Adrenal gland (tissue), 12 donors: ENCODE results near the gene TM4SF4. TPM values are rescaled to one million over a fixed set of nuclear protein-coding genes. Genes with fewer than 3 reads are reported as not detected.
"Not testable (repeated sequence)": the region's sequence is repeated elsewhere in the genome, so short reads cannot be mapped to it uniquely, and the experiment has no call there.

ENCODE experiments used
- DNase-seq, 7 donors: peaks; one replicate each; pipeline ENCODE4 v3.0.0-alpha.2; 2019 to 2020
- H3K27ac ChIP-seq, 5 donors: fragments of 200-600 bp; sonication (generic) in 4 of 5; 1 replicate in 3 of 5; 2 replicates in 2 of 5; pipeline versions ENCODE4 v1.5.1 to v1.8.0; 2016 to 2020; ENCODE audit warnings: mild to moderate bottlenecking in 1 of 5
- H3K27me3 ChIP-seq: fragments of 200-600 bp; 2 replicates; pipeline ENCODE4 v1.8.0; 2021
- H3K36me3 ChIP-seq, 2 donors: fragments of 200-600 bp; replicated peaks in 1 of 2; 1 replicate in 1 of 2; 2 replicates in 1 of 2; pipeline versions ENCODE4 v1.5.1 to v1.8.0; 2018 to 2022
- H3K4me1 ChIP-seq, 2 donors: fragments of 200-600 bp; replicated peaks in 1 of 2; 1 replicate in 1 of 2; 2 replicates in 1 of 2; pipeline versions ENCODE4 v1.5.1 to v1.8.0; 2018 to 2021
- H3K4me3 ChIP-seq, 4 donors: fragments of 200-600 bp; sonication (generic) in 3 of 4; one replicate each; pipeline ENCODE4 v1.5.1; 2016 to 2018
- H3K9me3 ChIP-seq, 3 donors: fragments of 200-600 bp; sonication (generic) in 1 of 3; replicated peaks in 1 of 3; 1 replicate in 2 of 3; 2 replicates in 1 of 3; pipeline versions ENCODE4 v1.5.1 to v1.8.0; 2016 to 2021
- POLR2A ChIP-seq, 2 donors: fragments of 450-650 bp; IDR thresholded peaks; one replicate each; pipeline ENCODE4 v1.6.1; 2017; ENCODE audit warnings: antibody characterized with exemption in 2 of 2, mild to moderate bottlenecking in 2 of 2, moderate library complexity in 1 of 2
- WGBS, 4 donors: extraction: QIAGEN DNeasy Blood & Tissue Kit in 2 of 4; methylation state at CpG; one replicate each; pipeline versions ENCODE4 v1.1.5 to v1.1.7; 2013 to 2017; 5-methylcytosine and 5-hydroxymethylcytosine counted together
- intact Hi-C, 2 donors: fragments of 100-400 bp; cut with DNase I; formaldehyde crosslinking; loops; one replicate each; pipeline versions ENCODE4 v1.14.1 to v1.15.0; 2022 to 2023
- polyA plus RNA-seq, 3 donors: library from polyadenylated mRNA; stranded (reverse); fragments of 200-250 nt in 2 of 3; fragments of 350-450 nt in 1 of 3; fragmentation: Illumina TruSeq in 1 of 3; extraction: RNeasy Lipid Tissue Mini Kit (QIAGEN cat#74804) in 1 of 3; gene quantifications; one replicate each; pipeline ENCODE4 v1.2.3, GENCODE V29; 2013 to 2014
- total RNA-seq, 9 donors: library from RNA; depleted of rRNA in 4 of 9; stranded (reverse); fragments of >200 nt in 4 of 9; fragments of 120-200 nt in 1 of 9; fragmentation: NEBNext Ultra II Directional in 1 of 9; extraction: Animal tissue kit (Norgen Biotek cat#: 25700) in 1 of 9; gene quantifications; one replicate each; pipeline versions ENCODE4 v1.1.0 to v1.2.4, GENCODE V29; 2013 to 2023
- TF ChIP-seq, protein P1 (sequence below), 6 experiments: fragments of 450-650 bp in 4 of 6; fragments of 200-600 bp in 2 of 6; sonication (generic) in 1 of 6; IDR thresholded peaks; 1 replicate in 5 of 6; 2 replicates in 1 of 6; pipeline versions ENCODE4 v1.5.1 to v1.8.0; 2016 to 2021; ENCODE audit warnings: antibody characterized with exemption in 6 of 6, mild to moderate bottlenecking in 2 of 6, moderate library complexity in 1 of 6
- donor health status: healthy with polysubstance abuse.
- donor health status: Bipolar disorder and iron deficiency.
- donor health status: DM: yes; HTN: yes; CAD: no.
- donor health status: DM: no; HTN: no; CAD: no.
- donor health status: DM: no; HTN: no; CAD: no.
- donor health status: DM: yes; HTN: yes; CAD: no.

TM4SF4 gene
- total and polyA plus RNA-seq, 12 donors, result 0.08 to 2.2 (median 0.96) TPM; not detected in 3

DNA sequence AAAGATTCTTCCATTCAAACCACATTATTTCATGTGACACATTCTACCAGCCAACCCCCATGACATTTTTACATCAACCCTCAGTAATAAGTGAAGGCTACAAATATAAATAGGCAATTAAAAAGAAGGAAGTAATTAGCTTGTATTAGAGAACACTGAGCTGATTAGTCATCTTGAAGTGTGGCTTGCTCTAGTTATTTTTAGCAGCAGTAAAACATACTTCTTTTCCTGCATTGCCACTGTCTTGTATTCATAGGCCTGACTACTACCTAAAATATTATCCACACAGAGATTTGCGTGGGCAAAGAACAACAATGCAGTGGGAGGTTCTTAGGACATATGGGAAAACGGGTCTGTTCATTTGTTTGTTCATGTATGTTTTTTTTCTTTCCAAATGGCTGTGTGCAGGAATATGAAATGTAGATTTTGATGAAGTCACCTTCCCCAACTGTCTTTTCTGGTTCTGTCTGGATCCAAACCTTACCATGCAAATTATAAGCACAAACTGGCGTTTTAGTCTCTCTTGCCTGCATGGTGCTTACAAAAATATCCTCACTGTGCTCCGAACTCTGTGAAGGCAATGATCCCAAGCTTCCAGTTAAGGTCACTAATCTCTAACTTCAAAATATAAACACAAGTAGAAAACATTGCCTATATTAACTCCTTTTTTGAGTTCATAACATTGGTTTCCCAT lies 31.5 kb upstream of the TM4SF4 start:
- Histone ChIP-seq H3K4me1 (peaks cover 0 to 8% of the 10 kb centered on the region in 2 donors), H3K27ac (no peak overlapping the region), H3K9me3 (no peaks in the 10 kb centered on the region), H3K27me3 (no peaks in the 10 kb centered on the region), H3K4me3 (no peak overlapping the region), H3K36me3 (no peaks in the 10 kb centered on the region)
- 51 to 57% (median 54%) methylated on average over 4 of the region's 4 CpGs for WGBS, 4 donors
- TF ChIP-seq, protein P1, sequence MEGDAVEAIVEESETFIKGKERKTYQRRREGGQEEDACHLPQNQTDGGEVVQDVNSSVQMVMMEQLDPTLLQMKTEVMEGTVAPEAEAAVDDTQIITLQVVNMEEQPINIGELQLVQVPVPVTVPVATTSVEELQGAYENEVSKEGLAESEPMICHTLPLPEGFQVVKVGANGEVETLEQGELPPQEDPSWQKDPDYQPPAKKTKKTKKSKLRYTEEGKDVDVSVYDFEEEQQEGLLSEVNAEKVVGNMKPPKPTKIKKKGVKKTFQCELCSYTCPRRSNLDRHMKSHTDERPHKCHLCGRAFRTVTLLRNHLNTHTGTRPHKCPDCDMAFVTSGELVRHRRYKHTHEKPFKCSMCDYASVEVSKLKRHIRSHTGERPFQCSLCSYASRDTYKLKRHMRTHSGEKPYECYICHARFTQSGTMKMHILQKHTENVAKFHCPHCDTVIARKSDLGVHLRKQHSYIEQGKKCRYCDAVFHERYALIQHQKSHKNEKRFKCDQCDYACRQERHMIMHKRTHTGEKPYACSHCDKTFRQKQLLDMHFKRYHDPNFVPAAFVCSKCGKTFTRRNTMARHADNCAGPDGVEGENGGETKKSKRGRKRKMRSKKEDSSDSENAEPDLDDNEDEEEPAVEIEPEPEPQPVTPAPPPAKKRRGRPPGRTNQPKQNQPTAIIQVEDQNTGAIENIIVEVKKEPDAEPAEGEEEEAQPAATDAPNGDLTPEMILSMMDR (IDR thresholded peaks at IDR 0.05), result no peak
- no peak for TF ChIP-seq POLR2A (IDR thresholded peaks at IDR 0.05)
- no peak for DNase-seq
- intact Hi-C loops, result no loop called here

DNA sequence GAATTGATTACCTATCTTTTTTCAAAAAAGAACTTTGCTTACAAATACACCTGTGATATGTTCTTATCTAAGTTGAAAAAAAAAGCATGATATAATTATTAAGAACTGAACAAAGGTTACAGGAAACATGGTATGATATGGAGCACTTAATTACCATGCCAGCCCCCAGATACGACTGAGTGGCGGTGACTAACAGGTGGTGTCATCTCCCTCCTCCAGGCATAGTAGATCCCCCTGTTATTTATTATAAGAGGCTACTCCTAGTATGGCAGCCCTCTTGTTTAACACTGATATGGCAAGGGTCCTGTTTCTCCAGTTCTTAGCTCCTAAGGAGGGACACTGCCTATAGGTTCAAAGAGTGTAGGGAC lies 31.0 kb upstream of the TM4SF4 start:
- Histone ChIP-seq H3K4me1 (peaks cover 0 to 11% of the 10 kb centered on the region in 2 donors), H3K27me3 (no peaks in the 10 kb centered on the region), H3K27ac (no peak overlapping the region), H3K9me3 (no peaks in the 10 kb centered on the region), H3K36me3 (no peaks in the 10 kb centered on the region), H3K4me3 (no peak overlapping the region)
- no peak for DNase-seq
- WGBS, 4 donors, result 82 to 97% (median 91%) methylated on average over 2 of the region's 2 CpGs
- no peak for TF ChIP-seq POLR2A (IDR thresholded peaks at IDR 0.05)
- TF ChIP-seq, protein P1 (IDR thresholded peaks at IDR 0.05), result no peak
- intact Hi-C loops, result no loop called here

DNA sequence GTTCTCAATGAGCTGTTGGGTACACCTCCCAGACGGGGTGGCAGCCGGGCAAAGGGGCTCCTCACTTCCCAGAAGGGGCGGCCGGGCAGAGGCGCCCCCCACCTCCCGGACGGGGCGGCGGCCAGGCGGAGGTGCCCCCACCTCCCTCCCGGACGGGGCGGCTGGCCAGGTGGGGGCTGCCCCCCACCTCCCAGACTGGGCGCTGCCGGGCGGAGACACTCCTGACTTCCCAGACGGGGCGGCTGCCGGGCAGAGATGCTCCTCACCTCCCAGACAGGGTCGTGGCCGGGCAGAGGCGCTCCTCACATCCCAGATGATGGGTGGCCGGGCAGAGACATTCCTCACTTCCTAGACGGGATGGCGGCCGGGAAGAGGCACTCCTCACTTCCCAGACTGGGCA lies 29.6 kb upstream of the TM4SF4 start:
- not testable (repeated sequence) for DNase-seq, H3K9me3 ChIP-seq

DNA sequence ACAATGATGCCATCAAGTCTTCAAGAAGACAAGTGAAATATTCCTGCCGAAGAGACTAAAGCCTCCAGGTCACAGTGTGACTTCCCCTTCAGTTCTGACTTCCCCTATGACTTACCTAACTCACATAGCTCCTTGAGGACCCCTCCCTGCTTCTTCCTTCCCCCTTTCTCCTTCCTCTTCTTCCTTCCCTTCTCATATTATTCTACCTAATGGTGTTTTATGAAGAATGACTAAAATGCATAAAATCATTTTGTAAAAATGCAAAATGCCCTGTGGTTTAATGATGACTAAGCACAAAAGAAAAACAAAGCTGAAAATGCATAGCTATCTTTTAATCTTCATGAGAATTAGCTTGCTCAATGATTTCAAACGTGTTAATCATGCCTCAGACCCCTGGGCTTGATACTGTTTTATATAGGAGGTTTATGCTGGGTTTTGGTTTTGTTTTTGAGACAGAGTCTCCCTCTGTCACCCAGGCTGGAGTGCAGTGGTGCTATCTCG lies 26.1 kb upstream of the TM4SF4 start:
- no peak for TF ChIP-seq POLR2A (IDR thresholded peaks at IDR 0.05)
- TF ChIP-seq, protein P1 (IDR thresholded peaks at IDR 0.05), result no peak
- 34 to 47% (median 36%) methylated on average over 3 of the region's 3 CpGs for WGBS, 4 donors

More for the DNA sequence above, 29.6 kb upstream of the TM4SF4 start:
- intact Hi-C loops, H3K27me3 ChIP-seq, H3K36me3 ChIP-seq, H3K27ac ChIP-seq, H3K4me3 ChIP-seq: not testable (repeated sequence)
- WGBS, 4 donors, result 90 to 92% (median 91%) methylated on average over 14 to 26 of the region's 26 CpGs; no CpG with 5 or more reads in 1 of the 4 donors
- peaks cover 0 to 11% of the 10 kb centered on the region in 2 donors for H3K4me1 ChIP-seq

DNA sequence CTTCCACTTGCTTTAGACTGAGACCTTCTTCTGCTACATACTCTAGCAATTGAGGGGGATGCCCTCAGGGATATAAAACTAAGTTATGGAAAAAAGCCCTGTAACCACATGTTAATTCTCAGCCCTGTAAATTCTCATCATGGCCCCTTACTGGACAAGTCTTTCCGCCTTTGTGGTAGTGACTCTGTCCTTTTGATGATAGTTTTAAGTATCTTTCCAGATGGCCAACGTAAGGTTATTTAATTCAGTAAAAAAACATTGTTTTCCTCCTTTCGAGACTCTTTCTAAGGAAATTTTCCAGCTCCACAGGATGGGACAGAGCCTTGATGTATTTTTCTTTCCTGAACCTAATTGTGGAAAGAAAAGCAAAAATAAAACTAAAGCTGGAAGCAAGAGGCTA lies 25.3 kb upstream of the TM4SF4 start:
- 45 to 57% (median 50%) methylated on average over 3 of the region's 3 CpGs for WGBS, 4 donors
- intact Hi-C loops, result no loop called here

More for the DNA sequence above, 26.1 kb upstream of the TM4SF4 start:
- Histone ChIP-seq H3K9me3 (no peaks in the 10 kb centered on the region), H3K4me3 (no peak overlapping the region), H3K27me3 (no peaks in the 10 kb centered on the region), H3K36me3 (no peaks in the 10 kb centered on the region), H3K4me1 (peaks cover 0 to 3% of the 10 kb centered on the region in 2 donors), H3K27ac (peak overlapping the region in 1 of 5 donors; percentile 22)
- intact Hi-C loops, result no loop called here
- DNase-seq, result no peak

More for the DNA sequence above, 25.3 kb upstream of the TM4SF4 start:
- no peak for DNase-seq
- TF ChIP-seq, protein P1 (IDR thresholded peaks at IDR 0.05), result no peak
- no peak for TF ChIP-seq POLR2A (IDR thresholded peaks at IDR 0.05)
- Histone ChIP-seq H3K9me3 (no peaks in the 10 kb centered on the region), H3K4me3 (no peak overlapping the region), H3K36me3 (no peaks in the 10 kb centered on the region), H3K27ac (no peak overlapping the region), H3K4me1 (peaks cover 0 to 3% of the 10 kb centered on the region in 2 donors), H3K27me3 (no peaks in the 10 kb centered on the region)
